ENCODE results near the gene FXN. TPM values are rescaled to one million over a fixed set of nuclear protein-coding genes. Genes with fewer than 3 reads are reported as not detected.

FXN gene
- total RNA-seq, 4 donors from 2014 or later, result 4.2 to 15.2 (median 9.6) TPM

DNA sequence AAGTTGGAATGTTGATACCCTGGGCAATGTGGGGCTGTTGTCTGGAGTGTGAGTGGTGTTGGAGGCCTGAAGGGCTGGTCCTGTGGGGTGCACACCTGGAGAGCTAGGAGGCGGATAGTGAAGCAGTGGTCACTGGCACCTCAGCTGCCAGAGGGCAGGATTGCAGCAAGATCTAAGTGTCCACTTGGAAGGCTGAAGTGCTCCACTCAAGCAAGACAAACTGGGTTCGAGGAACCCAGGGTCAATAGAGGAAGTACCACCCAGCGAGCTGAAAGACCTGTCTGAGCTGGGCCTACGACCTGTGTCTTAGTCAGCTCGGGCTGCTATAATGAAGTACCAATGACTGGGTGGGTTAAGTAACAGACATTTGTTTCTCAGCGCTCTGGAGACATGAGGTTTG, 98.9 kb downstream of the FXN start:
- intact Hi-C loops (cut with DNase I), result no loop called here
- Histone ChIP-seq H3K9me3 (no peaks in the 10 kb centered on the region), H3K27ac (replicated peaks in 1 of 4) (no peak overlapping the region), H3K27me3 (no peaks in the 10 kb centered on the region), H3K4me1 (peaks cover 22 to 37% (median 29%) of the 10 kb centered on the region in 4 donors), H3K36me3 (no peaks in the 10 kb centered on the region), H3K4me3 (no peak overlapping the region)
- TF ChIP-seq POLR2AphosphoS5 (IDR thresholded peaks at IDR 0.05), result no peak
- TF ChIP-seq CTCF (IDR thresholded peaks at IDR 0.05), result no peak
- peak; percentile 64 for DNase-seq (ENCODE audit: extremely low spot score)
- 88% methylated on average over 6 of the region's 6 CpGs for WGBS

GRCh38 chr9:69136185-69136584, 100.6 kb downstream of the FXN start:
- Histone ChIP-seq H3K36me3 (no peaks in the 10 kb centered on the region), H3K4me3 (no peak overlapping the region), H3K27me3 (no peaks in the 10 kb centered on the region), H3K9me3 (no peaks in the 10 kb centered on the region), H3K27ac (replicated peaks in 1 of 4) (no peak overlapping the region), H3K4me1 (peaks cover 11 to 22% (median 16%) of the 10 kb centered on the region in 4 donors)
- TF ChIP-seq CTCF (IDR thresholded peaks at IDR 0.05) (no peak), EP300 (IDR thresholded peaks at IDR 0.05) (no peak), POLR2AphosphoS5 (IDR thresholded peaks at IDR 0.05) (no peak), POLR2A (IDR thresholded peaks at IDR 0.05; ENCODE audit: low read depth) (no peak)
- 91% methylated on average over 2 of the region's 2 CpGs for WGBS
- intact Hi-C loops (cut with DNase I), result no loop called here
- DNase-seq (ENCODE audit: extremely low spot score), result peak; percentile 8

DNA sequence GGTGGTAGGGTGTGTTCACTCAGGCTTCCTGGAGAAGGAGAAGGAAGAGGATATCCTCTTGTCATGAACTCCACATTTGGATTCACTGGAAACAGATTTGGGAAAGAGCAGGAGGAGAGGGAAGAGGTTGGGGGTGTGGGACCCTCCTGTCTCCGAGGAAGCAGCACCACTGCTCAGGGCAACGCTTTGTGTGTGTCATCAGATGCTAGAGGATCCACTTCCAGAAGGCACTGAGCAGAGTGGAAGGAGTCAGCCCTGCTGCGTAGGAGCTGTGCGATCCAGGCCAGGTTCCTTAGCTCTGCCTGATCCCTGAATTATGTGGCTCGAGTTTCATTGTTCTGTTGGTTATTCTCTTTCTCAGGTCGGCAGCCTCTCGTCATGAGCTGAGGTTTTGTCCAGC, 101.2 kb downstream of the FXN start:
- H3K27ac ChIP-seq (replicated peaks in 1 of 4), result peak overlapping the region in 1 of 4 donors; percentile 26
- peak; percentile 86 for DNase-seq (ENCODE audit: extremely low spot score)
- WGBS, result 86% methylated on average over 7 of the region's 7 CpGs
- H3K36me3 ChIP-seq, result no peaks in the 10 kb centered on the region
- intact Hi-C loops (cut with DNase I), result no loop called here
- TF ChIP-seq EP300 (IDR thresholded peaks at IDR 0.05), result no peak
- no peak for TF ChIP-seq POLR2AphosphoS5 (IDR thresholded peaks at IDR 0.05)
- no peak for TF ChIP-seq CTCF (IDR thresholded peaks at IDR 0.05)
- no peak for TF ChIP-seq POLR2A (IDR thresholded peaks at IDR 0.05; ENCODE audit: low read depth)
- H3K9me3 ChIP-seq, result no peaks in the 10 kb centered on the region
- no peak overlapping the region for H3K4me3 ChIP-seq
- no peaks in the 10 kb centered on the region for H3K27me3 ChIP-seq
- H3K4me1 ChIP-seq, result peaks cover 6 to 16% (median 10%) of the 10 kb centered on the region in 4 donors

GRCh38 chr9:69137311-69137710, 101.8 kb downstream of the FXN start:
- WGBS, result 95% methylated on average over 8 of the region's 8 CpGs
- intact Hi-C loops (cut with DNase I), result no loop called here

More at GRCh38 chr9:69137311-69137710, 101.8 kb downstream of the FXN start:
- Histone ChIP-seq H3K27me3 (no peaks in the 10 kb centered on the region), H3K4me1 (peaks cover 5 to 16% (median 7%) of the 10 kb centered on the region in 4 donors), H3K27ac (replicated peaks in 1 of 4) (no peak overlapping the region), H3K36me3 (no peaks in the 10 kb centered on the region), H3K4me3 (no peak overlapping the region), H3K9me3 (no peaks in the 10 kb centered on the region)
- no peak for DNase-seq (ENCODE audit: extremely low spot score)
- TF ChIP-seq EP300 (IDR thresholded peaks at IDR 0.05), result no peak
- TF ChIP-seq CTCF (IDR thresholded peaks at IDR 0.05), result no peak
- no peak for TF ChIP-seq POLR2A (IDR thresholded peaks at IDR 0.05; ENCODE audit: low read depth)
- TF ChIP-seq POLR2AphosphoS5 (IDR thresholded peaks at IDR 0.05), result no peak
